ENCODE results near the gene C1orf105. TPM values are rescaled to one million over a fixed set of nuclear protein-coding genes. Genes with fewer than 3 reads are reported as not detected.

C1orf105 gene
- total RNA-seq, 1 donor from 2014 or later: not detected

DNA sequence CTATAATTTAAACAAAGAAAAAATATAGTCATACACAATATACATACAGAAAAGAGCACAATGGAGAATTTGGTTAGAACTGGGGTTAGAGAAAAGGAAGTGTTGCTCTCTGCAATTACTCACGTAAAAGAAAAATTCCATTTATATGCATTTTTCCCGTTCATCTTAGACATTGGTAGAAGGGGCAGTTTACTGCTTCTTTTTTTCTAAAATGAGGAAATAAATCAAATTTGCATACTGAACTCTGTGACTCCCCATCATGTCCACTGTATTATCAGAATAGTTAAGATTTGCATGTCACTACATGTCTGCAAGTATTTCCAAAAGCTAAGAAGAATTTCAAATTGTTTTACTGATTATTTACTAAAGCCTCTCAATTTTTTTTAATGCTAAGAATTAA is 44.1 kb upstream of the C1orf105 start:
- no peak for DNase-seq (ENCODE audit: low spot score)
- Histone ChIP-seq H4K20me1 (ENCODE audit: low read depth) (no peaks in the 10 kb centered on the region), H3K4me1 (no peaks in the 10 kb centered on the region), H3K36me3 (no peaks in the 10 kb centered on the region), H3K9ac (no peak overlapping the region), H2AFZ (replicated peaks) (no peak overlapping the region), H3K79me2 (ENCODE audit: low read depth) (no peaks in the 10 kb centered on the region), H3K4me3 (no peak overlapping the region), H3K27ac (no peak overlapping the region), H3K4me2 (no peak overlapping the region), H3K9me3 (ENCODE audit: low read depth) (no peaks in the 10 kb centered on the region), H3K27me3 (no peaks in the 10 kb centered on the region), H3F3A (ENCODE audit: low read depth) (no peaks in the 10 kb centered on the region)
- TF ChIP-seq EZH2phosphoT487 (IDR thresholded peaks at IDR 0.05): no peak
- TF ChIP-seq, protein P1, sequence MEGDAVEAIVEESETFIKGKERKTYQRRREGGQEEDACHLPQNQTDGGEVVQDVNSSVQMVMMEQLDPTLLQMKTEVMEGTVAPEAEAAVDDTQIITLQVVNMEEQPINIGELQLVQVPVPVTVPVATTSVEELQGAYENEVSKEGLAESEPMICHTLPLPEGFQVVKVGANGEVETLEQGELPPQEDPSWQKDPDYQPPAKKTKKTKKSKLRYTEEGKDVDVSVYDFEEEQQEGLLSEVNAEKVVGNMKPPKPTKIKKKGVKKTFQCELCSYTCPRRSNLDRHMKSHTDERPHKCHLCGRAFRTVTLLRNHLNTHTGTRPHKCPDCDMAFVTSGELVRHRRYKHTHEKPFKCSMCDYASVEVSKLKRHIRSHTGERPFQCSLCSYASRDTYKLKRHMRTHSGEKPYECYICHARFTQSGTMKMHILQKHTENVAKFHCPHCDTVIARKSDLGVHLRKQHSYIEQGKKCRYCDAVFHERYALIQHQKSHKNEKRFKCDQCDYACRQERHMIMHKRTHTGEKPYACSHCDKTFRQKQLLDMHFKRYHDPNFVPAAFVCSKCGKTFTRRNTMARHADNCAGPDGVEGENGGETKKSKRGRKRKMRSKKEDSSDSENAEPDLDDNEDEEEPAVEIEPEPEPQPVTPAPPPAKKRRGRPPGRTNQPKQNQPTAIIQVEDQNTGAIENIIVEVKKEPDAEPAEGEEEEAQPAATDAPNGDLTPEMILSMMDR (IDR thresholded peaks at IDR 0.05): no peak
- Mint-ChIP-seq H3K27ac (no peak overlapping the region), H3K9me3 (no peaks in the 10 kb centered on the region), H3K36me3 (no peaks in the 10 kb centered on the region), H3K4me1 (peaks cover 3% of the 10 kb centered on the region), H3K27me3 (ENCODE audit: insufficient read depth, low read depth) (no peaks in the 10 kb centered on the region), H3K4me3 (no peak overlapping the region)

GRCh38 chr1:172377565-172377964 is 42.9 kb upstream of the C1orf105 start:
- Histone ChIP-seq H4K20me1 (ENCODE audit: low read depth) (no peaks in the 10 kb centered on the region), H3K4me3 (no peak overlapping the region), H3K36me3 (no peaks in the 10 kb centered on the region), H3K9me3 (ENCODE audit: low read depth) (no peaks in the 10 kb centered on the region), H3K4me2 (no peak overlapping the region), H3F3A (ENCODE audit: low read depth) (no peaks in the 10 kb centered on the region), H3K27me3 (no peaks in the 10 kb centered on the region), H3K4me1 (no peaks in the 10 kb centered on the region), H2AFZ (replicated peaks) (no peak overlapping the region), H3K27ac (no peak overlapping the region), H3K79me2 (ENCODE audit: low read depth) (no peaks in the 10 kb centered on the region), H3K9ac (no peak overlapping the region)
- DNase-seq (ENCODE audit: low spot score): no peak
- Mint-ChIP-seq H3K4me1 (peaks cover 12% of the 10 kb centered on the region), H3K36me3 (no peaks in the 10 kb centered on the region), H3K27me3 (ENCODE audit: insufficient read depth, low read depth) (no peaks in the 10 kb centered on the region), H3K9me3 (no peaks in the 10 kb centered on the region), H3K4me3 (no peak overlapping the region), H3K27ac (no peak overlapping the region)
- TF ChIP-seq, protein P1 (IDR thresholded peaks at IDR 0.05): no peak
- TF ChIP-seq EZH2phosphoT487 (IDR thresholded peaks at IDR 0.05) (no peak), EZH2 (IDR thresholded peaks at IDR 0.05) (no peak)

- no peak for DNase-seq (ENCODE audit: low spot score)
- Histone ChIP-seq H3K9ac (no peak overlapping the region), H2AFZ (replicated peaks) (no peak overlapping the region), H3K36me3 (no peaks in the 10 kb centered on the region), H3K4me2 (no peak overlapping the region), H3K4me3 (no peak overlapping the region), H3K79me2 (ENCODE audit: low read depth) (no peaks in the 10 kb centered on the region), H3K4me1 (peaks cover 2% of the 10 kb centered on the region), H3K9me3 (ENCODE audit: low read depth) (no peaks in the 10 kb centered on the region), H3F3A (ENCODE audit: low read depth) (no peaks in the 10 kb centered on the region), H3K27ac (no peak overlapping the region), H3K27me3 (no peaks in the 10 kb centered on the region), H4K20me1 (ENCODE audit: low read depth) (no peaks in the 10 kb centered on the region)
- no peak for TF ChIP-seq EZH2 (IDR thresholded peaks at IDR 0.05)
- TF ChIP-seq, protein P1 (IDR thresholded peaks at IDR 0.05): no peak
- H3K27ac Mint-ChIP-seq: no peak overlapping the region
- H3K4me3 Mint-ChIP-seq: no peak overlapping the region
- H3K9me3 Mint-ChIP-seq: no peaks in the 10 kb centered on the region
- peaks cover 18% of the 10 kb centered on the region for H3K4me1 Mint-ChIP-seq
- peaks cover 1% of the 10 kb centered on the region for H3K27me3 Mint-ChIP-seq (ENCODE audit: insufficient read depth, low read depth)
- no peaks in the 10 kb centered on the region for H3K36me3 Mint-ChIP-seq
Observed at GRCh38 chr1:172378109-172378760, 42.2 kb upstream of the C1orf105 start.

All from neural progenitor cell (in vitro differentiated cells).